HL-60 (cell line): Measurements from ENCODE around the gene NOS3.

Experiments used
- DNase-seq, 2 experiments: peaks; one replicate each; pipeline ENCODE4 v3.0.0-alpha.2; 2010 to 2020; ENCODE audit warnings: low read depth in 1 of 2, low spot score in 1 of 2
- H3K27ac ChIP-seq: fragments of 250-450 bp; sonication (Bioruptor Pico); replicated peaks from 2 replicates; pipeline ENCODE4 v1.5.1; 2020; ENCODE audit warnings: mild to moderate bottlenecking, moderate library complexity
- H3K27me3 ChIP-seq: fragments of 250-450 bp; sonication (Bioruptor Pico); 2 replicates; pipeline ENCODE4 v1.5.1; 2021; ENCODE audit warnings: mild to moderate bottlenecking, moderate library complexity; ENCODE audit not compliant: insufficient read depth, poor library complexity, severe bottlenecking
- H3K4me3 ChIP-seq: replicated peaks from 2 replicates; pipeline ENCODE4 v1.5.1; 2011; ENCODE audit warnings: mild to moderate bottlenecking, control low read depth, low read length; ENCODE audit not compliant: insufficient read depth
- GABPA ChIP-seq: IDR thresholded peaks from 2 replicates; pipeline ENCODE4 v1.6.1; 2012; ENCODE audit warnings: low read depth
- POLR2AphosphoS5 ChIP-seq: IDR thresholded peaks from 2 replicates; pipeline ENCODE4 v1.6.1; 2012; ENCODE audit warnings: low read depth
- SPI1 ChIP-seq: IDR thresholded peaks from 2 replicates; pipeline ENCODE4 v1.6.1; 2012; ENCODE audit warnings: low read depth, mild to moderate bottlenecking, borderline replicate concordance
- TF ChIP-seq, protein P1 (sequence below): IDR thresholded peaks from one replicate; pipeline ENCODE4 v1.5.1; 2011; ENCODE audit warnings: low read length, control low read depth, inconsistent platforms; ENCODE audit not compliant: insufficient read depth
- TF ChIP-seq, protein P2 (sequence below): IDR thresholded peaks from 2 replicates; pipeline ENCODE4 v1.6.1; 2012; ENCODE audit warnings: low read depth; ENCODE audit not compliant: insufficient replicate concordance

NOS3 gene

DNA sequence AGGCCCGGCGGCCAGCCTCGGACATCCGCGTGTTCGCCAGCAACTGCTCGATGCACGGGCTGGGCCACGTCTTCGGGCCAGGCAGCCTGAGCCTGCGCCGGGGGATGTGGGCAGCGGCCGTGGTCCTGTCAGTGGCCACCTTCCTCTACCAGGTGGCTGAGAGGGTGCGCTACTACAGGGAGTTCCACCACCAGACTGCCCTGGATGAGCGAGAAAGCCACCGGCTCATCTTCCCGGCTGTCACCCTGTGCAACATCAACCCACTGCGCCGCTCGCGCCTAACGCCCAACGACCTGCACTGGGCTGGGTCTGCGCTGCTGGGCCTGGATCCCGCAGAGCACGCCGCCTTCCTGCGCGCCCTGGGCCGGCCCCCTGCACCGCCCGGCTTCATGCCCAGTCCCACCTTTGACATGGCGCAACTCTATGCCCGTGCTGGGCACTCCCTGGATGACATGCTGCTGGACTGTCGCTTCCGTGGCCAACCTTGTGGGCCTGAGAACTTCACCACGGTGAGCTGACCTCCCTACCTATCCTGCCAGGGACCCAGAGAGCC is 58.2 kb downstream of the NOS3 start:
- H3K4me3 ChIP-seq: no peak overlapping the region
- no peak overlapping the region for H3K27ac ChIP-seq
- H3K27me3 ChIP-seq: no peaks in the 10 kb centered on the region
- DNase-seq: no peak
- TF ChIP-seq GABPA (no peak), POLR2AphosphoS5 (no peak), SPI1 (no peak)
- TF ChIP-seq, protein P1, sequence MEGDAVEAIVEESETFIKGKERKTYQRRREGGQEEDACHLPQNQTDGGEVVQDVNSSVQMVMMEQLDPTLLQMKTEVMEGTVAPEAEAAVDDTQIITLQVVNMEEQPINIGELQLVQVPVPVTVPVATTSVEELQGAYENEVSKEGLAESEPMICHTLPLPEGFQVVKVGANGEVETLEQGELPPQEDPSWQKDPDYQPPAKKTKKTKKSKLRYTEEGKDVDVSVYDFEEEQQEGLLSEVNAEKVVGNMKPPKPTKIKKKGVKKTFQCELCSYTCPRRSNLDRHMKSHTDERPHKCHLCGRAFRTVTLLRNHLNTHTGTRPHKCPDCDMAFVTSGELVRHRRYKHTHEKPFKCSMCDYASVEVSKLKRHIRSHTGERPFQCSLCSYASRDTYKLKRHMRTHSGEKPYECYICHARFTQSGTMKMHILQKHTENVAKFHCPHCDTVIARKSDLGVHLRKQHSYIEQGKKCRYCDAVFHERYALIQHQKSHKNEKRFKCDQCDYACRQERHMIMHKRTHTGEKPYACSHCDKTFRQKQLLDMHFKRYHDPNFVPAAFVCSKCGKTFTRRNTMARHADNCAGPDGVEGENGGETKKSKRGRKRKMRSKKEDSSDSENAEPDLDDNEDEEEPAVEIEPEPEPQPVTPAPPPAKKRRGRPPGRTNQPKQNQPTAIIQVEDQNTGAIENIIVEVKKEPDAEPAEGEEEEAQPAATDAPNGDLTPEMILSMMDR: no peak
- TF ChIP-seq, protein P2, sequence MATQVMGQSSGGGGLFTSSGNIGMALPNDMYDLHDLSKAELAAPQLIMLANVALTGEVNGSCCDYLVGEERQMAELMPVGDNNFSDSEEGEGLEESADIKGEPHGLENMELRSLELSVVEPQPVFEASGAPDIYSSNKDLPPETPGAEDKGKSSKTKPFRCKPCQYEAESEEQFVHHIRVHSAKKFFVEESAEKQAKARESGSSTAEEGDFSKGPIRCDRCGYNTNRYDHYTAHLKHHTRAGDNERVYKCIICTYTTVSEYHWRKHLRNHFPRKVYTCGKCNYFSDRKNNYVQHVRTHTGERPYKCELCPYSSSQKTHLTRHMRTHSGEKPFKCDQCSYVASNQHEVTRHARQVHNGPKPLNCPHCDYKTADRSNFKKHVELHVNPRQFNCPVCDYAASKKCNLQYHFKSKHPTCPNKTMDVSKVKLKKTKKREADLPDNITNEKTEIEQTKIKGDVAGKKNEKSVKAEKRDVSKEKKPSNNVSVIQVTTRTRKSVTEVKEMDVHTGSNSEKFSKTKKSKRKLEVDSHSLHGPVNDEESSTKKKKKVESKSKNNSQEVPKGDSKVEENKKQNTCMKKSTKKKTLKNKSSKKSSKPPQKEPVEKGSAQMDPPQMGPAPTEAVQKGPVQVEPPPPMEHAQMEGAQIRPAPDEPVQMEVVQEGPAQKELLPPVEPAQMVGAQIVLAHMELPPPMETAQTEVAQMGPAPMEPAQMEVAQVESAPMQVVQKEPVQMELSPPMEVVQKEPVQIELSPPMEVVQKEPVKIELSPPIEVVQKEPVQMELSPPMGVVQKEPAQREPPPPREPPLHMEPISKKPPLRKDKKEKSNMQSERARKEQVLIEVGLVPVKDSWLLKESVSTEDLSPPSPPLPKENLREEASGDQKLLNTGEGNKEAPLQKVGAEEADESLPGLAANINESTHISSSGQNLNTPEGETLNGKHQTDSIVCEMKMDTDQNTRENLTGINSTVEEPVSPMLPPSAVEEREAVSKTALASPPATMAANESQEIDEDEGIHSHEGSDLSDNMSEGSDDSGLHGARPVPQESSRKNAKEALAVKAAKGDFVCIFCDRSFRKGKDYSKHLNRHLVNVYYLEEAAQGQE: no peak

DNA sequence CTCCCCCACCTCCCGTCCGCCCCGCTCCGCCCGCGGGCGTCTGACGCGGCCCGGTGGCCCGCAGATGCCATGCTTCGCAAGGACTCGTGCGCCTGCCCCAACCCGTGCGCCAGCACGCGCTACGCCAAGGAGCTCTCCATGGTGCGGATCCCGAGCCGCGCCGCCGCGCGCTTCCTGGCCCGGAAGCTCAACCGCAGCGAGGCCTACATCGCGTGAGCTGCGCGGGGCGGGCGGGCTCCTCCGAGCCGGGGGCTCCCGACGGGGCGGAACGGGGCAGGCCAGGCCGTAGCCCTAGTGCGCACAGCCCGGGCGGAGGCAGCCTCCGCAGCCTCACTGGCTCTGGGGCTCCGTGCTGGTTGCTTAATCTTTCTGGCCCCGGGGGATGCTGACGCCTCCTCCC is 60.3 kb downstream of the NOS3 start:
- TF ChIP-seq, protein P2: peak; percentile 97
- no peak for TF ChIP-seq POLR2AphosphoS5
- no peak for TF ChIP-seq SPI1
- TF ChIP-seq, protein P1: no peak
- DNase-seq: peak; percentile 70 to 82
- Histone ChIP-seq H3K27me3 (no peaks in the 10 kb centered on the region), H3K4me3 (no peak overlapping the region), H3K27ac (no peak overlapping the region)

DNA sequence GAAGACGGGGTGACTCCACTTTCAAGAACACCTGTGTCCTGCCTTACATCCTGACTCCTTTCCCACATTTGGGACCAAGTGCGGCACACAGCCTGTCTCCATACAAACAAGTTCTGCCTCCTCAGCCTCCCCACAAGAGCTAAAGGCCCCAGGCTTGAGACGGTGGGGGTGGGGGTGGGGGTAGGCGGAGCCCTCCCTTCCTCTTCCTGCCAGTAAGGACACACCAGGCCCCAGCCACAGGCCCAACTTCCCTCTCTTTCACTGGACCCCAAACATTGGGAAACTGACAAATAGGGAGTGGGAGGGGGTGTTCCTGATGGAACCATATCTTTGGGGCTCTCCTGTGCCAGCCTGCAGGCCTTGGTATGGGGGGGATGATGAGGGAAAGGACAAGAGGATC is 62.3 kb downstream of the NOS3 start:
- no peak overlapping the region for H3K4me3 ChIP-seq
- peak; percentile 41 to 60 for DNase-seq
- peak overlapping the region; percentile 35 for H3K27ac ChIP-seq
- TF ChIP-seq, protein P1: no peak
- TF ChIP-seq GABPA: no peak
- peak; percentile 26; the same call in 1 of the 2 replicates for TF ChIP-seq SPI1
- TF ChIP-seq, protein P2: no peak
- no peaks in the 10 kb centered on the region for H3K27me3 ChIP-seq
